Brain microvascular endothelial cell (primary cell): ENCODE results near the gene DERA.

Experiments used
- DNase-seq: peaks from one replicate; pipeline ENCODE4 v3.0.0-alpha.2; 2020
- H3K27ac ChIP-seq: fragments of 250-450 bp; sonication (Bioruptor Pico); 2 replicates; pipeline ENCODE4 v1.5.1; 2020; ENCODE audit warnings: mild to moderate bottlenecking, moderate library complexity
- H3K27me3 ChIP-seq: fragments of 250-450 bp; sonication (Bioruptor Pico); replicated peaks from 2 replicates; pipeline ENCODE4 v1.5.1; 2020; ENCODE audit warnings: mild to moderate bottlenecking
- H3K36me3 ChIP-seq: fragments of 250-450 bp; sonication (Bioruptor Pico); replicated peaks from 2 replicates; pipeline ENCODE4 v1.5.1; 2020; ENCODE audit warnings: mild to moderate bottlenecking
- H3K4me3 ChIP-seq: 2 replicates; pipeline ENCODE4 v1.5.1; 2011; ENCODE audit warnings: low read depth, mild to moderate bottlenecking, control low read depth, low read length, moderate library complexity
- in situ Hi-C: cut with HindIII; loops from 2 replicates; pipeline ENCODE4 v1.10.0; 2017; ENCODE audit warnings: low sequenced_read_pairs, low pct_ligation_motif_present
- TF ChIP-seq, protein P1 (sequence below): IDR thresholded peaks from 2 replicates; pipeline ENCODE4 v1.5.1; 2011; ENCODE audit warnings: low read depth, mild to moderate bottlenecking, moderate library complexity, low read length, control low read depth, inconsistent platforms; ENCODE audit errors: missing control alignments

The DERA gene

DNA sequence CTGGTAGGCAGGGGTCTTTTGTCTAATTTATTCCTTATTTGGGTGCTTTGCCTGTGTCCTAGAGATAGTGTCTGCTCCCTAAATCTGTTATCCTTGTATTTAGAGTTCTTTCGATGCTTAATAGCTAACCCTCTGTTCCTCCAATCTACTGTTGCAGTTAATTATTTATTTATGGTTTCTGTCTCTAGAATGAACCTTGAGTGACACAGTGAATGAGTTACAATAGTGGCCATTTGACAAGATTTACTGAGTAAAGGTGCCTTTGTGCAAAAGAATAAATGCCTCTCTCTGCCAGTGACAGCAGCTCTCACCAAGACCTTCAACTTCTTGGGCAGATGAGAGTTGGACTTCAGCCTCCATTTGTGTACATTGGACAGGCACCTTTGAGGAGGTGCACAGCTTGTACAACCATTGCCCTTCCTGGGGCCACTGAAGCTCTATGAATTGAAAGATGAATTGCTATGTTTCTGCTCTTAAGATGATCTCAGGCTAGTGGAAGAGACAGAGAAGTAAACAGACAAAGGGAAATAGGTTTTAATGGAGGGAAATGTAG lies 165.9 kb downstream of the DERA start:
- H3K27me3 ChIP-seq = no peaks in the 10 kb centered on the region
- no peaks in the 10 kb centered on the region for H3K36me3 ChIP-seq
- TF ChIP-seq, protein P1, sequence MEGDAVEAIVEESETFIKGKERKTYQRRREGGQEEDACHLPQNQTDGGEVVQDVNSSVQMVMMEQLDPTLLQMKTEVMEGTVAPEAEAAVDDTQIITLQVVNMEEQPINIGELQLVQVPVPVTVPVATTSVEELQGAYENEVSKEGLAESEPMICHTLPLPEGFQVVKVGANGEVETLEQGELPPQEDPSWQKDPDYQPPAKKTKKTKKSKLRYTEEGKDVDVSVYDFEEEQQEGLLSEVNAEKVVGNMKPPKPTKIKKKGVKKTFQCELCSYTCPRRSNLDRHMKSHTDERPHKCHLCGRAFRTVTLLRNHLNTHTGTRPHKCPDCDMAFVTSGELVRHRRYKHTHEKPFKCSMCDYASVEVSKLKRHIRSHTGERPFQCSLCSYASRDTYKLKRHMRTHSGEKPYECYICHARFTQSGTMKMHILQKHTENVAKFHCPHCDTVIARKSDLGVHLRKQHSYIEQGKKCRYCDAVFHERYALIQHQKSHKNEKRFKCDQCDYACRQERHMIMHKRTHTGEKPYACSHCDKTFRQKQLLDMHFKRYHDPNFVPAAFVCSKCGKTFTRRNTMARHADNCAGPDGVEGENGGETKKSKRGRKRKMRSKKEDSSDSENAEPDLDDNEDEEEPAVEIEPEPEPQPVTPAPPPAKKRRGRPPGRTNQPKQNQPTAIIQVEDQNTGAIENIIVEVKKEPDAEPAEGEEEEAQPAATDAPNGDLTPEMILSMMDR = no peak
- H3K27ac ChIP-seq = no peak overlapping the region
- no peak for DNase-seq
- in situ Hi-C loops = no loop called here
- H3K4me3 ChIP-seq = no peak overlapping the region

DNA sequence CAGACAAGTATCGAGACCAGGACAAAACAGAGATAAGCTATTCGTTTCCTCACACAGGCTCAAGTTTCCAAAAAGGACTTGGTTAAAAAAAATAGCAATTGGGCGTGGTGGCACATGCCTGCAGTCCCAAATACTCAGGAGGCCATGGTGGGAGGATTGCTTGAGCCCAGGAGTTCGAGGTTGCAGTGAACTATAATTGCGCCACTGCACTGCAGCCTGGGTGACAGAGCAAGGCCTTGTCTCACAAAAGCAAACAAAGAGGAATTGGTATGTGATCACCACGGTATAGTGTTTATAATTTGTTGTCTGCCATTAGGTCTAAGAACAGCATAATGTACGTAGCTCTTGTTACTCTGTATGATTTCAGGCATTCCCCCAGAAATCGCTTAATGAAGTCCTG lies 175.3 kb downstream of the DERA start:
- DNase-seq = no peak
- Histone ChIP-seq H3K27ac (no peak overlapping the region), H3K4me3 (no peak overlapping the region), H3K36me3 (no peaks in the 10 kb centered on the region), H3K27me3 (no peaks in the 10 kb centered on the region)
- TF ChIP-seq, protein P1 = no peak
- in situ Hi-C loops = no loop called here

DNA sequence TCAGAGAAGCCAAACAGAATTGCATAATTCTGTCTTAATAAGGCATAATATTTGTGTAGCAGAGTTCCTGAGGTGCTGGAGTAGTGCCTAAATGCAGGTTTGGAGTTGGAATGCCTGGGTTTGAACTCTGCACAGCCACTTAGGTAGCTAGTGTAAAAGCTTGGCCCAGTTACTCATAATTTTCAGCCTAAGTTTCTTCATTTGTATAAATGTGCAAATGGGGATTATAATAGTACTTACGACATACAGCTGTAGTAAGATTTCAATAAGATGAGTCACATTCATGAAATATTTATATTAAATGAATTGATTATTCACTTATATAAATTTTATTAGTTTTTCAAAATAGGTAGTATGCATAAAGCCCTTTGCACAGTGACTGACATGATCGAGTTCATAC lies 175.8 kb downstream of the DERA start:
- in situ Hi-C loops = no loop called here
- no peak for DNase-seq
- no peaks in the 10 kb centered on the region for H3K36me3 ChIP-seq
- TF ChIP-seq, protein P1 = no peak
- H3K4me3 ChIP-seq = no peak overlapping the region
- H3K27me3 ChIP-seq = no peaks in the 10 kb centered on the region
- H3K27ac ChIP-seq = no peak overlapping the region
